Measurements from ENCODE around the gene IFNA10. TPM values are rescaled to one million over a fixed set of nuclear protein-coding genes. Genes with fewer than 3 reads are reported as not detected.
"Not testable (repeated sequence)": the region's sequence is repeated elsewhere in the genome, so short reads cannot be mapped to it uniquely, and the experiment has no call there.

Gene IFNA10
- polyA plus RNA-seq, 4 donors = not detected

- DNase-seq (ENCODE audit: low read depth in 4 of 4, low spot score in 2 of 4) = not testable (repeated sequence)
Observed at GRCh38 chr9:21194867-21195776, 11.8 kb downstream of the IFNA10 start.

- DNase-seq (ENCODE audit: low read depth in 4 of 4, low spot score in 2 of 4) = not testable (repeated sequence)
Observed at GRCh38 chr9:21187487-21187886, 19.5 kb downstream of the IFNA10 start, which contains the start of gene IFNA4. Gene IFNA4 (minus strand): TSS chr9:21187587. CDS start chr9:21187531, 56 bp downstream.

GRCh38 chr9:21182810-21183736, 23.9 kb downstream of the IFNA10 start:
- DNase-seq (ENCODE audit: low read depth in 4 of 4, low spot score in 2 of 4) = not testable (repeated sequence)

DNA sequence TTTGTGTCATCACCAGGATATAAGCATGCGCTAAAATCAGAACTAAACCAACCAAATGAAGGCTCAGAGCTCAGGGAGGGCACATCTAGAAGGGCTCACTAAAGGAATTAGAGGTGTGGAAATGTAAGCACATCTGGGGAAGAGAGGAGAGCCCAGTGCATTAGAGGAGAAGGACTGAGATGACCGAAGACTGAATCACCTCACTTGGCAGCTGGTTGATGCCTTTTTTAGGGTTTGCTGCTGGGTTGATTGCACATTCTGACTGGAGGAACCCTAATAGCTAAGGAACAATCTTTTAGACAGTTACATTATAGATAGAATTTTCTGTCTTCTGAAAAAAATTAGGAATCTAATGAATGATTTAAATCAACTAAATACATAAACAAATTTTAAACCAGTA, 32.3 kb downstream of the IFNA10 start:
- DNase-seq (ENCODE audit: low read depth in 4 of 4, low spot score in 2 of 4) = no peak

GRCh38 chr9:21172156-21172555, 34.8 kb downstream of the IFNA10 start:
- DNase-seq (ENCODE audit: low read depth in 4 of 4, low spot score in 2 of 4) = no peak

- DNase-seq (ENCODE audit: low read depth in 4 of 4, low spot score in 2 of 4) = no peak
Observed at GRCh38 chr9:21171351-21171750, 35.6 kb downstream of the IFNA10 start.

DNA sequence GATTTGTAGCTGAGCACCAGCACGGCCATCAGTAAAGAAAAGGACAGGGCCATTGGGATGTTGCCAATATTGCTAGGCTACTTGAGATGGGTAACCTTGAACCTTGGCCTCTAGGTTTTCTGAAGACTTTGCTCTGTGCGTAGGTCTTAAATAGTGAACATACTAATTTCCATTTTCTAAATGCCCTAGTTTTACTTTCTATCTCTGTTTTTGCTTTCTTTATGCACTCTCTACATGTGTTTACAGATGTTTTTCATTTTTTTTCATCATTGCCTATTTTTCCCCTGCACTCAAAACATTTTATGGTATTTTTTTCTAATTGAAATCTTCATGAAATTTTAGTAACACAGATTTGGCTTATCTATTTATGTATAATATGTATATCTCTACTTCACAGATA, 40.4 kb downstream of the IFNA10 start, which contains the start of gene IFNA21:
Gene IFNA21, minus strand, starts transcription at position 101 of the 400 bp plus-strand sequence. Its CDS starts 48 bp downstream, at position 53.
- DNase-seq (ENCODE audit: low read depth in 4 of 4, low spot score in 2 of 4) = not testable (repeated sequence)

DNA sequence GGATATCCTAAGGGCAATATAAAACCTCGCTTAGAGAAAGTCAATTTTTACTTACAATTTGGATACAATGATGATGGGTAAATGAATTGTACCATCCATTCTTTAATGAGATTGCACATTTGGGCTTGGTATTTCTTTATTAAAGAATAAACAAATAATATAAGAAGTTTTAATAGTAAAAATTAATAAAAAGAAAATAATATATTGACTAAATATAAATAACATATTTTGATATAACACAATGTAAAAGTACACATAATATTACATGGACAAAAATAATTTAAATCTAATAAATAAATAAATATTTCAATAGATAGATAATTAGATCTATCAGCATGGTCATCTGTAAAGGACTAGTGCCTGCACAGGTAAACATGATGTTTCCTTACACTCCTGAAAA, 41.4 kb downstream of the IFNA10 start:
- no peak for DNase-seq (ENCODE audit: low read depth in 4 of 4, low spot score in 2 of 4)

GRCh38 chr9:21160178-21160577, 46.8 kb downstream of the IFNA10 start:
- no peak for DNase-seq (ENCODE audit: low read depth in 4 of 4, low spot score in 2 of 4)

Other genes with a start within 250 kb of the IFNA10 start
- 1 to 10 TPM; 2.9 to 3.2 (median 3.0) TPM for gene HACD4, start 175.5 kb downstream of the IFNA10 start, polyA plus RNA-seq (ENCODE audit: insufficient read length in 4 of 4)
- gene IFNB1, start 129.2 kb downstream of the IFNA10 start, polyA plus RNA-seq (ENCODE audit: insufficient read length in 4 of 4) = not detected
- gene IFNW1, start 65.3 kb downstream of the IFNA10 start, polyA plus RNA-seq (ENCODE audit: insufficient read length in 4 of 4) = not detected
- under 1 TPM in 1 of 4 donors, not detected in 3; 0.24 TPM for gene IFNA21, start 40.5 kb downstream of the IFNA10 start, polyA plus RNA-seq (ENCODE audit: insufficient read length in 4 of 4)
- gene IFNA4, start 19.6 kb downstream of the IFNA10 start, polyA plus RNA-seq (ENCODE audit: insufficient read length in 4 of 4) = not detected
- not detected for gene IFNA7, start 4.9 kb downstream of the IFNA10 start, polyA plus RNA-seq (ENCODE audit: insufficient read length in 4 of 4)
- not detected for gene IFNA16, start 10.2 kb upstream of the IFNA10 start, polyA plus RNA-seq (ENCODE audit: insufficient read length in 4 of 4)
- gene IFNA17, start 21.1 kb upstream of the IFNA10 start, polyA plus RNA-seq (ENCODE audit: insufficient read length in 4 of 4) = not detected
- gene IFNA14, start 32.9 kb upstream of the IFNA10 start, polyA plus RNA-seq (ENCODE audit: insufficient read length in 4 of 4) = not detected
- not detected for gene IFNA5, start 98.2 kb upstream of the IFNA10 start, polyA plus RNA-seq (ENCODE audit: insufficient read length in 4 of 4)
- gene KLHL9, start 128.3 kb upstream of the IFNA10 start, polyA plus RNA-seq (ENCODE audit: insufficient read length in 4 of 4) = 10 to 100 TPM; 43.5 to 56.8 (median 50.1) TPM
- gene IFNA6, start 143.7 kb upstream of the IFNA10 start, polyA plus RNA-seq (ENCODE audit: insufficient read length in 4 of 4) = not detected
- gene IFNA13, start 160.9 kb upstream of the IFNA10 start, polyA plus RNA-seq (ENCODE audit: insufficient read length in 4 of 4) = not detected
- not detected for gene IFNA2, start 178.3 kb upstream of the IFNA10 start, polyA plus RNA-seq (ENCODE audit: insufficient read length in 4 of 4)
- not detected for gene IFNA8, start 202.0 kb upstream of the IFNA10 start, polyA plus RNA-seq (ENCODE audit: insufficient read length in 4 of 4)
- not detected for gene IFNA1, start 233.3 kb upstream of the IFNA10 start, polyA plus RNA-seq (ENCODE audit: insufficient read length in 4 of 4)